Hippocampal formation (tissue), 2 donors: Measurements from ENCODE around the gene ALPL.

Experiments used
- DNase-seq, 2 donors: peaks; one replicate each; lab custom pipeline; 2025; lab: John Stamatoyannopoulos, UW

ALPL gene

GRCh38 chr1:21576031-21576797, 67.0 kb downstream of the ALPL start:
- DNase-seq = no peak

GRCh38 chr1:21576798-21577187, 67.6 kb downstream of the ALPL start:
- no peak for DNase-seq

GRCh38 chr1:21577324-21577723, 68.1 kb downstream of the ALPL start:
- DNase-seq = no peak

GRCh38 chr1:21577933-21578332, 68.7 kb downstream of the ALPL start:
- DNase-seq = no peak

- no peak for DNase-seq
Measured at GRCh38 chr1:21579791-21580190, 70.6 kb downstream of the ALPL start.

- DNase-seq = no peak
Measured at GRCh38 chr1:21584096-21584495, 74.9 kb downstream of the ALPL start.

GRCh38 chr1:21585037-21585436, 75.8 kb downstream of the ALPL start:
- no peak for DNase-seq

- DNase-seq = no peak
Measured at GRCh38 chr1:21586222-21586621, 77.0 kb downstream of the ALPL start.

GRCh38 chr1:21586846-21587601, 77.8 kb downstream of the ALPL start:
- DNase-seq = no peak

GRCh38 chr1:21587602-21587953, 78.4 kb downstream of the ALPL start:
- no peak for DNase-seq

- DNase-seq = no peak
Measured at GRCh38 chr1:21589618-21590017, 80.4 kb downstream of the ALPL start.

- peak in 1 of 2 donors; percentile 17 for DNase-seq
Measured at GRCh38 chr1:21590126-21590880, 81.1 kb downstream of the ALPL start.

GRCh38 chr1:21590934-21591333, 81.7 kb downstream of the ALPL start:
- DNase-seq = no peak

- DNase-seq = no peak
Measured at GRCh38 chr1:21592086-21592865, 83.1 kb downstream of the ALPL start.

- no peak for DNase-seq
Measured at GRCh38 chr1:21593231-21593630, 84.0 kb downstream of the ALPL start.

- DNase-seq = no peak
Measured at GRCh38 chr1:21594501-21594900, 85.3 kb downstream of the ALPL start.

- peak in 1 of 2 donors; percentile 12 for DNase-seq
Measured at GRCh38 chr1:21594935-21595897, 86.0 kb downstream of the ALPL start.

- no peak for DNase-seq
Measured at GRCh38 chr1:21596174-21596573, 87.0 kb downstream of the ALPL start.

- DNase-seq = no peak
Measured at GRCh38 chr1:21596628-21597027, 87.4 kb downstream of the ALPL start.

- no peak for DNase-seq
Measured at GRCh38 chr1:21597753-21598152, 88.5 kb downstream of the ALPL start.

GRCh38 chr1:21598417-21598816, 89.2 kb downstream of the ALPL start:
- no peak for DNase-seq
